ENCODE measurements around the gene MLH3.

DNA sequence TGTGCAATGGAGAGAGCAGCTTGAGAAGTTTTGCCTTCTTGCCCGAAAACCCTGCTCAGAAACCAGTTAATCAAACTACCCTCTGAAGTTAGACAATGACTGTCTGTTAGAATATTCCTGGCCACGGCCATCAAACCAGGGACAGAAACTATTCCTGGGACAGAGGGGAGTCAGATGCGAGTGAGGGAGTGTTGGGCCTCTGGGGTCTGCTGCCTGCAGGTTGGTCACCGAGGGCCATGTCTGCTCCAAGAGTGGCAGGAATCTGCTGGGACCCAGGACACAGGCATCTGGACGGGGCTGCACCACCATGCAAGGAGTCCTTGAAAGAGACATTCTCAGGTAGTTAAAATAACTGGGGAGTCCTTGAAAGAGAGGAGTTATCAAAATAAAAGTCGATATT is 65.5 kb downstream of the MLH3 start:
- TF ChIP-seq EZH2phosphoT487 (IDR thresholded peaks at IDR 0.05; ENCODE audit: borderline replicate concordance), result no peak
- TF ChIP-seq, protein P1, sequence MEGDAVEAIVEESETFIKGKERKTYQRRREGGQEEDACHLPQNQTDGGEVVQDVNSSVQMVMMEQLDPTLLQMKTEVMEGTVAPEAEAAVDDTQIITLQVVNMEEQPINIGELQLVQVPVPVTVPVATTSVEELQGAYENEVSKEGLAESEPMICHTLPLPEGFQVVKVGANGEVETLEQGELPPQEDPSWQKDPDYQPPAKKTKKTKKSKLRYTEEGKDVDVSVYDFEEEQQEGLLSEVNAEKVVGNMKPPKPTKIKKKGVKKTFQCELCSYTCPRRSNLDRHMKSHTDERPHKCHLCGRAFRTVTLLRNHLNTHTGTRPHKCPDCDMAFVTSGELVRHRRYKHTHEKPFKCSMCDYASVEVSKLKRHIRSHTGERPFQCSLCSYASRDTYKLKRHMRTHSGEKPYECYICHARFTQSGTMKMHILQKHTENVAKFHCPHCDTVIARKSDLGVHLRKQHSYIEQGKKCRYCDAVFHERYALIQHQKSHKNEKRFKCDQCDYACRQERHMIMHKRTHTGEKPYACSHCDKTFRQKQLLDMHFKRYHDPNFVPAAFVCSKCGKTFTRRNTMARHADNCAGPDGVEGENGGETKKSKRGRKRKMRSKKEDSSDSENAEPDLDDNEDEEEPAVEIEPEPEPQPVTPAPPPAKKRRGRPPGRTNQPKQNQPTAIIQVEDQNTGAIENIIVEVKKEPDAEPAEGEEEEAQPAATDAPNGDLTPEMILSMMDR (conservative IDR thresholded peaks at IDR 0.05; ENCODE audit: low read length), result no peak

Measured in Loucy (cell line).